Common myeloid progenitor, CD34-positive (primary cell): ENCODE measurements around the gene SERPINA5. TPM values are rescaled to one million over a fixed set of nuclear protein-coding genes. Genes with fewer than 3 reads are reported as not detected.

Source experiments
- CTCF ChIA-PET: fragments of 350-600 bp; sonication (Branson Sonifier 250); formaldehyde crosslinking; loops from one replicate; lab custom pipeline; 2021; ENCODE audit warnings: antibody characterized with exemption; lab: Charles Lee
- POLR2A ChIA-PET: fragments of 350-600 bp; sonication (Branson Sonifier 250); formaldehyde crosslinking; loops from one replicate; lab custom pipeline; 2021; ENCODE audit warnings: antibody characterized with exemption; lab: Charles Lee
- DNase-seq, 3 donors: peaks; one replicate each; pipeline versions ENCODE4 v3.0.0 to v3.0.0-alpha.2; 2013
- H3K27ac ChIP-seq, 2 experiments: 1 replicate in 1 of 2; 2 replicates in 1 of 2; pipeline ENCODE4 v1.7.0; 2013; ENCODE audit warnings: inconsistent platforms in 2 of 2, low read length in 2 of 2, mild to moderate bottlenecking in 2 of 2, low read depth in 1 of 2, moderate library complexity in 1 of 2; ENCODE audit not compliant: severe bottlenecking in 2 of 2, insufficient read depth in 1 of 2, poor library complexity in 1 of 2
- H3K27me3 ChIP-seq, 5 experiments: replicated peaks in 2 of 5; 1 replicate in 3 of 5; 2 replicates in 2 of 5; pipeline versions ENCODE4 v1.6.1 to v1.7.0; 2013; ENCODE audit warnings: low read length in 4 of 5, mild to moderate bottlenecking in 2 of 5, moderate library complexity in 2 of 5, inconsistent platforms in 1 of 5; ENCODE audit not compliant: insufficient read depth in 5 of 5, control insufficient read depth in 4 of 5
- H3K36me3 ChIP-seq, 4 experiments: 1 replicate in 2 of 4; 2 replicates in 2 of 4; pipeline versions ENCODE4 v1.6.1 to v1.7.0; 2013; ENCODE audit warnings: low read length in 3 of 4, control low read depth in 1 of 4, mild to moderate bottlenecking in 1 of 4; ENCODE audit not compliant: control insufficient read depth in 4 of 4, insufficient read depth in 4 of 4
- H3K4me1 ChIP-seq, 4 experiments: 1 replicate in 3 of 4; 2 replicates in 1 of 4; pipeline versions ENCODE4 v1.6.1 to v1.7.1; 2013; ENCODE audit warnings: low read length in 3 of 4, mild to moderate bottlenecking in 3 of 4, control low read depth in 1 of 4, inconsistent platforms in 1 of 4, moderate library complexity in 1 of 4; ENCODE audit not compliant: control insufficient read depth in 4 of 4, insufficient read depth in 4 of 4; ENCODE audit errors: control extremely low read depth in 1 of 4
- H3K4me3 ChIP-seq, 7 experiments: 1 replicate in 4 of 7; 2 replicates in 3 of 7; pipeline versions ENCODE4 v1.5.1 to v1.7.0; 2013; ENCODE audit warnings: mild to moderate bottlenecking in 7 of 7, low read length in 6 of 7, moderate library complexity in 6 of 7, inconsistent platforms in 2 of 7, low read depth in 2 of 7, control low read depth in 1 of 7; ENCODE audit not compliant: insufficient read depth in 4 of 7, control insufficient read depth in 1 of 7; ENCODE audit errors: extremely low read depth in 1 of 7
- H3K9me3 ChIP-seq, 5 experiments: 1 replicate in 4 of 5; 2 replicates in 1 of 5; pipeline versions ENCODE4 v1.6.1 to v1.7.1; 2013; ENCODE audit warnings: low read length in 4 of 5, mild to moderate bottlenecking in 2 of 5, inconsistent platforms in 1 of 5, low read depth in 1 of 5, moderate library complexity in 1 of 5; ENCODE audit not compliant: control insufficient read depth in 4 of 5, insufficient read depth in 2 of 5; ENCODE audit errors: control extremely low read depth in 1 of 5
- WGBS: methylation state at CpG from one replicate; pipeline ENCODE4 v1.1.5; 2013; ENCODE audit not compliant: insufficient coverage; 5-methylcytosine and 5-hydroxymethylcytosine counted together
- polyA plus RNA-seq: library from polyadenylated mRNA; unstranded; fragments of 120-200 nt; gene quantifications from one replicate; pipeline ENCODE4 v1.2.1, GENCODE V29; 2013

SERPINA5 gene, protein sequence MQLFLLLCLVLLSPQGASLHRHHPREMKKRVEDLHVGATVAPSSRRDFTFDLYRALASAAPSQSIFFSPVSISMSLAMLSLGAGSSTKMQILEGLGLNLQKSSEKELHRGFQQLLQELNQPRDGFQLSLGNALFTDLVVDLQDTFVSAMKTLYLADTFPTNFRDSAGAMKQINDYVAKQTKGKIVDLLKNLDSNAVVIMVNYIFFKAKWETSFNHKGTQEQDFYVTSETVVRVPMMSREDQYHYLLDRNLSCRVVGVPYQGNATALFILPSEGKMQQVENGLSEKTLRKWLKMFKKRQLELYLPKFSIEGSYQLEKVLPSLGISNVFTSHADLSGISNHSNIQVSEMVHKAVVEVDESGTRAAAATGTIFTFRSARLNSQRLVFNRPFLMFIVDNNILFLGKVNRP
- not detected for polyA plus RNA-seq

DNA sequence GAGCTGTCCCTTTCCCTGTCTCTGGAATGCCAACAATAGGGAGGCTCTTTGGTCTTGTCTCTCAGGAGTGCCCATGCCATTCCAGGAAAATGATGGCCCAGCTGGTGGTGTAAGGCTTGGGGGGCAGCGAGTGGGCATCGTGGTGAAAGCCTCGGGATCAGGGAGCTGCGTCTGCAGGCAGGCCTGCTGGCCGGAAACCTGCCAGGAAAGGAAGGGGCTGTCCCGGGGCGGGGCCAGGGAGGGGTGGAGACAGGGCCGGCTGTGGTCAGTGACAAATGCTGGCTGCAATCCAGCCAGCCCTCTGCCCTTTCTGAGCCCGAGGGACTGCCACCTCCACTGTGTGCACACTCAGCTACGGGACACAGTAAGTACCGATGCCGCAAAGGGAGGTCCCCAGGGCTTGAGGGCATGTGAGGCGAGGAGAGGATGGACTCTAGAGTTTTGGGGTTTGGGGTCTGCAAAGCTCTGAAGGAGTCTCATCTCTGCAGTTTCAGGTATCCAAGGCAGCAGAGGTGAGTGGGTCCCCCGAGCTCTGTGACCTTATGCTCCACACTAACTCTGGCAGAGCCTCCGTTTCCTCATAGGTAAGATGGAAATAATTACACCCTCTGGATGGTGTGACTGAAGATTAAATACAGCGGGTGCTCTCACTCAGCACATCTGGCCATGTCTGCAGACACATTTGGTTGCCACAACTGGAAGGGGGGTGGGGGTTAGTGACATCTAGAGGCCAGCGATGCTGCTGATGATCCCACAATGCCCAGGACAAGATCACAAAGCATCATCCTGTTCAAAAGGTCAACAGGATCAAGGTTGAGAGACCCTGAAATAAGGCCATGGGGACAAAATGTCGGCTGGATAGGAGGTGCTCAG lies at the start of gene SERPINA5:
SERPINA5 (plus strand) TSS at position 300 of the 873 bp plus-strand sequence. CDS start 5,937 bp downstream, outside the sequence.
- ChIA-PET POLR2A (no interaction called here), CTCF (no interaction called here)
- H3K27ac ChIP-seq = no peak within 1 kb of the TSS
- H3K36me3 ChIP-seq = no peaks in the 10 kb centered on the region
- H3K4me1 ChIP-seq = peaks cover 0 to 2% (median 0%) of the 10 kb centered on the region in 4 experiments
- no peak for DNase-seq
- H3K9me3 ChIP-seq = no peaks in the 10 kb centered on the region
- H3K4me3 ChIP-seq = no peak within 1 kb of the TSS
- WGBS = 40% methylated on average over 17 of the region's 18 CpGs
- peaks cover 0 to 13% (median 0%) of the 10 kb centered on the region in 5 experiments for H3K27me3 ChIP-seq

DNA sequence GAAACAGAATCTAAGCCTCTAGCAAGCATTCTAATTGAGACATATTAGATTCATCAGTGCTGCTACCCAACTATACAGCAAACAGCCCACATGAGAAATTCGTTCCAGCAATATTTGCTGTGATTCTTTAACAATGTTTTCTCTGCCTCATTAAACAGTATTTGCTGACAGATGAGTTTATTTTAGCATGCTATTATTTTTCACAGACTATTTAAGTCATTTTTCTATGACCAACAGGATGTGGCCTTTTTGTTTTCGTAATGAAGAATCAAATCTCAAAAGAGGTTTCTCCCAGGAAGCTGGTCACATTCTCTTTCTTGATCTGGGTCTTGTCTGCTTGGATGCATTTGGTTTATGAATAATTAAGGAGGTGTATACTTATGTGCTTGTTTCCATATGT lies 48.8 kb upstream of the SERPINA5 start:
- Histone ChIP-seq H3K27me3 (peaks cover 0 to 14% (median 5%) of the 10 kb centered on the region in 5 experiments), H3K4me3 (no peak overlapping the region), H3K9me3 (peaks cover 0 to 3% (median 0%) of the 10 kb centered on the region in 5 experiments), H3K27ac (no peak overlapping the region), H3K4me1 (no peaks in the 10 kb centered on the region), H3K36me3 (no peaks in the 10 kb centered on the region)
- POLR2A ChIA-PET = no interaction called here
- no peak for DNase-seq
- CTCF ChIA-PET = no interaction called here
- 17% methylated on average over 1 of the region's 2 CpGs for WGBS

DNA sequence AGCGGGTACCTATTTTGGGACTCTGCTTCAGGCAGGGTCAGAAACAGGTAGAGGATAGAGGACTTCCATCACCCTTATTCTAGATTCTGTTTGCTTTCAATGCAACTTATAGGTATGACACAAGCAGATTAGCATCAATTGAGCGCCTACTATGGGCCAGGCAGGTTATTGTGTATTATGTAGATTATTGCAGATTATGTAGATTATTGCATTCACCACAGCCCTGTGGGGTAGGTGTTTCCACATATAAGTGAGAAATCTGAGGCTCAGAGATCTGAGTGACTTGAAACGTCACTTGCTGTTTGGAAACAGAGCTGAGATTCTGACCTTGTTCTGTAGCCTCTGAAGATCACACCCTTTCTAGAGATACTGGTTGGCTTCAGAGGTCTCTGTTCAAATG lies 45.7 kb upstream of the SERPINA5 start:
- ChIA-PET POLR2A (no interaction called here), CTCF (interaction anchor here (0.6 kb wide), 1 partner anchor 78 kb away, joined by 3 read pairs; no protein-coding TSS in a partner anchor)
- no peaks in the 10 kb centered on the region for H3K4me1 ChIP-seq
- DNase-seq = no peak
- peaks cover 0 to 28% (median 5%) of the 10 kb centered on the region in 5 experiments for H3K27me3 ChIP-seq
- peaks cover 0 to 3% (median 0%) of the 10 kb centered on the region in 5 experiments for H3K9me3 ChIP-seq
- 80% methylated on average over 2 of the region's 3 CpGs for WGBS
- no peak overlapping the region for H3K27ac ChIP-seq
- H3K4me3 ChIP-seq = no peak overlapping the region
- no peaks in the 10 kb centered on the region for H3K36me3 ChIP-seq

DNA sequence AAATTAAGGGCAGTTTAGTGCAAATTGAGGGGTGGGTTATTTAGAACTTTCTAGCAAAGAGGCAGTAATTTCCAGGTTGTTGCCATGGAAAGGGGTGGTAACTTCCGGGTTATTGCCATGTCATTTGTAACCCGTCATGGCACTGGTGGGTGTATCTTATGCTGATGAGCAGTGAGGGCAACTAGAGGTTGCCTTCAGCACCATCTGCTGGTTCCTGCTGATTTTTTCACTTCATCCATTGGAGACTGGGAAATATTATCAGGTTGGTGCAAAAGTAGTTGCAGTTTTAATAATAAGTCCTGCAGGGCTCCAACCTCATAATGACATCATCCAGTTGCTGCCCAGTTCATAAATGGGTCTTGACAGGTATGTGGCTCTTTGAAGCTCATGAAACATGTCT lies 44.4 kb upstream of the SERPINA5 start:
- no peak for DNase-seq

DNA sequence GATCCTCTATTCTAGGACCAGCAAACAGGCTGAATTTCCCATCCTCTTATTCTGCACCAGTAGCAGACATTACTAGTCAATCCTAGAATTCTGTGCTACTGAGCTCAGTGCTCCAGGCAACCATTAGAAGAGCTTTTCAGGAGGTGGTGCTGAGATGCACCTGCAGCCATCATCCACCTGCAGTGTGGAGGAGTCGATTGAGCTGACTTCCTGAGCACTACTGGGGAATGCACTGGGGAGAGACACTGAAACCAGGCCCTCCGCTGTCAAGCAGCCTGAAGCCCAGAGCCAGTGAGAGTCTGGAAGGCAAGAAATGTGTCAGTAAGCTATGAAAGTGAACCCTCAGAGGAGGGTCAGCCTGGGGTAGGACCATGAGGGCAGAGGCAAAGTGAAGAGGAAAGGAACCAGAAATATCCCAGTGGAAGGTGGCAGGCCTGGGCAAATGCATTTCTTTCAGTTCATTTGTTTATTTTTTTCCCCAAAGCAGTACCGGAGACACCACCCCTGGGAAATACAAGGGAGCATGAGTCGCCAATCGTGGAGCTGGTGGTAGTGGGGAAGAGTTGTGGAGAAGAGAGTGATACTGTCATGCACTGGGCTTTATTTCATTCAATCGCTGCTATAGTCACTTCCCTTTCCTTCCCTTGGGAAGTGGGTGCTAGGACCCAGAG lies 43.0 kb upstream of the SERPINA5 start:
- Histone ChIP-seq H3K27me3 (peaks cover 0 to 28% (median 0%) of the 10 kb centered on the region in 5 experiments), H3K27ac (no peak overlapping the region), H3K36me3 (no peaks in the 10 kb centered on the region), H3K4me3 (no peak overlapping the region), H3K4me1 (no peaks in the 10 kb centered on the region), H3K9me3 (peaks cover 0 to 3% (median 0%) of the 10 kb centered on the region in 5 experiments)
- CTCF ChIA-PET = interaction anchor here (0.8 to 1.3 kb wide), 2 partner anchors 11 to 12 kb away, joined by 3 to 5 read pairs; no protein-coding TSS in a partner anchor
- no peak for DNase-seq
- POLR2A ChIA-PET = no interaction called here
- 100% methylated on average over 2 of the region's 6 CpGs for WGBS

More for the DNA sequence above, 44.4 kb upstream of the SERPINA5 start:
- H3K36me3 ChIP-seq = no peaks in the 10 kb centered on the region
- ChIA-PET CTCF (no interaction called here), POLR2A (no interaction called here)
- peaks cover 0 to 28% (median 3%) of the 10 kb centered on the region in 5 experiments for H3K27me3 ChIP-seq
- 75% methylated on average over 2 of the region's 2 CpGs for WGBS
- H3K4me3 ChIP-seq = no peak overlapping the region
- no peak overlapping the region for H3K27ac ChIP-seq
- H3K9me3 ChIP-seq = peaks cover 0 to 3% (median 0%) of the 10 kb centered on the region in 5 experiments
- H3K4me1 ChIP-seq = no peaks in the 10 kb centered on the region

DNA sequence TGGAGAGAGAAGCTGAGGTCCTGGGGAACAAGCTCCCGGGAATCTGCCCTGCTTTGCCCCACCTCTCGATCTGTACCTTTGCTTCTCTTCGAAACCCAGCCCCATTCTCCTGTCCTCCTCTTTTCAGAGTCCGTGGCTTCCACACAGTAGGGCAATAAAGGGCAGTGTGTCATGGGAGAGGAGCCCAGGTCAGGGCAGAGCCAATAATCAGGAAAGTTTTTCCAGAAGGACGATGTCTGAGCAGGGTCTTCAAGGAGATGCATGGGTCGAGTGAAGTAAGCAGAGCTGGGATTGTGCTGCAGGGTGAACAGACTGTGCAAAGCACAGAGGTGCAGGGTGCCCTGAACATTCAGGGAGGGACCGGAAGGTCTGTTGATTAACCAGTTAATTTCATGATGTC lies 42.0 kb upstream of the SERPINA5 start:
- H3K9me3 ChIP-seq = no peaks in the 10 kb centered on the region
- 91% methylated on average over 6 of the region's 7 CpGs for WGBS
- no peak overlapping the region for H3K4me3 ChIP-seq
- H3K4me1 ChIP-seq = no peaks in the 10 kb centered on the region
- H3K27me3 ChIP-seq = peaks cover 0 to 23% (median 0%) of the 10 kb centered on the region in 5 experiments
- no peak overlapping the region for H3K27ac ChIP-seq
- no peaks in the 10 kb centered on the region for H3K36me3 ChIP-seq
- no peak for DNase-seq
- CTCF ChIA-PET = interaction anchor here (0.6 to 1.3 kb wide), 3 partner anchors 10 to 427 kb away, joined by 3 to 5 read pairs (median 3); no protein-coding TSS in a partner anchor
- POLR2A ChIA-PET = no interaction called here
